GM12874 (cell line): ENCODE results near the gene ICE2.

Experiments used
- CTCF ChIP-seq: IDR thresholded peaks from 2 replicates; pipeline ENCODE4 v1.5.1; 2011; ENCODE audit warnings: low read depth, mild to moderate bottlenecking, control low read depth, low read length, moderate library complexity; ENCODE audit not compliant: insufficient read depth

Gene ICE2

GRCh38 chr15:60382773-60383674 lies 95.9 kb downstream of the ICE2 start:
- TF ChIP-seq CTCF = no peak

GRCh38 chr15:60381148-60381788 lies 97.7 kb downstream of the ICE2 start:
- no peak for TF ChIP-seq CTCF

- TF ChIP-seq CTCF = no peak
Observed at GRCh38 chr15:60379525-60380274, 99.2 kb downstream of the ICE2 start.

- no peak for TF ChIP-seq CTCF
Observed at GRCh38 chr15:60379185-60379524, 99.8 kb downstream of the ICE2 start.

GRCh38 chr15:60376677-60377095 lies 102.3 kb downstream of the ICE2 start:
- no peak for TF ChIP-seq CTCF

GRCh38 chr15:60375306-60375705 lies 103.6 kb downstream of the ICE2 start:
- TF ChIP-seq CTCF = no peak

GRCh38 chr15:60374628-60375081 lies 104.3 kb downstream of the ICE2 start:
- TF ChIP-seq CTCF = no peak
